ENCODE measurements around the gene LAMB3.

The LAMB3 gene

DNA sequence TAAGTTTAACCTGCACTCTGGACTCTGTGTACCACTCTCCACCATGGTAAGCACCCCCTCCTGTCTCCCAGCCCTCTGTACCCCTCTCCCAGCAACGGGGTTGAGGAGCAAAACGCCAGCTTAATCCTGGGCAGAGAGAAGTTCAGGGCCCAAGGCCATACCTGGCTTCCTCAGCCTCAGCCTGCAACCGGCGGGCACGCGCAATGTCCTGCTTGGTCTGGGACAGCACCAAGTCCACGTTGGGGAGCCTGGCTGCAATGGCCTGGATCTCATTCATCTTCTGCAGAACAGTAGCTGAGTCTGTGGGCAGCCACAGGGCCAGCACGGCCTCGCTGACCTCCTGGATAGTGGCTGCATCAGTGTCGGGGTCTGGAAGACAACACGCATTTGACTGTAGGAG is 33.9 kb downstream of the LAMB3 start:
- no peak for DNase-seq (ENCODE audit: low read depth in 3 of 3)

DNA sequence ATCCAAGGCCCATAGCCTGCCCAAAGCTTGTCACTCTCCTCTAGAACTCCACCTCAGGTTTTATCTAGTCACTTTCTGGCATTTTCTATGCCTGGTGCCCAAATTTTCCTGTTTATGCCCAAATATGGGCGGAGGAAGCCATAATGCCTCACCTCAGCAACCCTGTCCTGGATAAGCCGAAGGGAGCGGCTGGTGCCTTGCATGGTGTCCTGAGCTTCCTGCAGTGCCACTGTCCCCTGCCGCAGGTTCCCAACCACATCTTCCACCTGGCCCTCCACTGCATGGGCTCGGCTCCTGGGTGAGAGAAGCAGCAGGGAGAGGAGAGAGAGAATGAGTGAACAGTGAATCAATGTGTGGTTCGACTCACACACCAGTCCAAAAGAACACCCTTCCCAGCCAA is 34.5 kb downstream of the LAMB3 start:
- no peak for DNase-seq (ENCODE audit: low read depth in 3 of 3)

DNA sequence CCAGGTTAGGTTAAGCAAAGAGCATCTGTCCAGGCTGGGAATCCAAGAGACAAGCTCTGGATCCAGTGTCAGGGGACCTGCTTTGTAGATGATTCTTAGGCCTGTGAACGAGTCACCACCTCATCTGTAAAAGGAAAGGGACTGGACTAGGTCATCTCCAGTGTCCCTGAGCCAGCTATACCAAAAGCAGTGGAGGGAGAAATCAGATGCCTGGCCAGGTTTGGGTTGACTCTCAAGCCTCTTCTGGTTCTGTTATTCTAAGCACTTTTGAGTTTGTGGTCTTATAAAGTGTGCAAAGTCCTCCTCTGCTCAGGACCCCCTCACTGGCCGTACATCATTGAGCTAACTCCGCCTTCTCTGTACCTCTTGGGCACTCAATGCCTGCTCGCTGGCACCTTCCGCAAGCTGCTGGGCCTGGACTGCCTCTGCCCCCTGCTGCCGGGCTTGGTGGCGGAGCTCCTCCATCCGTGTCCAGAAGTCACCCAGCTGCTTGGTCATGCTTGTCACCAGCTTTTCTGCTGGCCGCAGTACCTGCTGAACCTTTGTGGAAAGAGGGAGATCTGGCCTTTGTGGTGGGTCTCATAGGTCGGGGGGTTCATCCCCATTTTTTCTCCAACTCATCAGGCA is 35.1 kb downstream of the LAMB3 start:
- DNase-seq (ENCODE audit: low read depth in 3 of 3), result no peak

DNA sequence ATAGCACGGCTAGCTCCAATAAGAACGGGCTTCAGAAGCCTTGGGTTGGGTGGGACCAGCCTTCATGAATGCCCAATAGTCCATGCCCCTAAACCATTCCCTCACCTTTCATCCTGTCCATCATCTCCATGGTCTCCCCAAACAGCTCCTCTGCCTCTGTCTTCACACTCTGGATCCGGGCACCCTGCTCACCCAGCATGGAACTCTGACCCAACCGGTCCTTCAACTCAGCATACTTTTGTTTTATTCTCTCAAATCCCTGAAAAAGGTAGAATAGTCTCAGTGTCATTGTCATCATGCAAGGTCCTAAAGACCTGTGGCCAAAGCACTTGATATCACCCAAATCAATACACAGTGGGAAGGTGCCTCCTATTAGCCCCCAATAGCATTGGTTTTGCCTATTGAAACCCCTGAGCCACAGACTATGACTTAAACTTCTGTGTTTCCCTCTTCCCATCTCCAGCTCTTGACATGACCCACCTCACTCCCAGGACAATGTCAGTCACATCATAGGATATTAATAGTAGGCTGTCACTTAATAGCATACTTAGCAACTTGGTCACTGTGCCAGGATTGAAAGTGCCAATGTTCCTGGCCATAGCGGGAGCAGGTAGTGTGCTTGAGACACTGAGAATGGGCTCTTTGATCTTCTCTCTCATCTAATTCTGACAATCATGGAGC is 35.7 kb downstream of the LAMB3 start:
- DNase-seq (ENCODE audit: low read depth in 3 of 3), result no peak

DNA sequence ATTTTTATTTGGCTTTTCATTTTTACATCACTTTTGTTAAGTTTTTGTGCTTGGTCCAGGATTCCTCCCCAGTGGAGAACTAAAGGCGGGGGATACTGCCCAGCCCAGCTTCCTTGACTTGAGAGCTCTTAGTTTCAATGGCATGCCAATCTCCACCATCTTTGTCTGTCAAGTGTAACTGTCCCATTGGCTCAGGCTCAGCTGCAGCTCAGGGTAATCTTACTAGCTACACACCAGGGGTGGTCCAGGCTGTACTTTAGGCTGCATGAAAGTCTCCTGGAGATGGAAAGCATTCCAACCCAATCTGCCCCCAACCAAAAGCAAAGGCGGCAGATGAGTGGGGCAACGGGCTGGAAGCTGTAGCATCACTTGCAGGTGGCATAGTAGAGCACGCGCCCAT is 37.3 kb downstream of the LAMB3 start:
- DNase-seq (ENCODE audit: low read depth in 3 of 3), result no peak

DNA sequence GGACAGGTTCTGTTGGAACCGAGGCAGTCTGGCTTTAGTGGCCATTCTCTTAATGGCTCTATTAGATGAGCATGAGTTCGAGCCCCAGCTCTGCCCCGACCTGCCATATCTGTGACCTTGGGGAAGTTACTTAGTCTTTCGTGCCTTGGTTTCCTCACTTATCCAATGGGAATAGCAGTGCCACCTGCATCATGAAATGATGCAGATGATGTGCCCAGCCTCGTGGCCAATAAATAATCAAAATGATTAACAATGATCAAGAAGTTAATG is 38.1 kb downstream of the LAMB3 start:
- no peak for DNase-seq (ENCODE audit: low read depth in 3 of 3)

DNA sequence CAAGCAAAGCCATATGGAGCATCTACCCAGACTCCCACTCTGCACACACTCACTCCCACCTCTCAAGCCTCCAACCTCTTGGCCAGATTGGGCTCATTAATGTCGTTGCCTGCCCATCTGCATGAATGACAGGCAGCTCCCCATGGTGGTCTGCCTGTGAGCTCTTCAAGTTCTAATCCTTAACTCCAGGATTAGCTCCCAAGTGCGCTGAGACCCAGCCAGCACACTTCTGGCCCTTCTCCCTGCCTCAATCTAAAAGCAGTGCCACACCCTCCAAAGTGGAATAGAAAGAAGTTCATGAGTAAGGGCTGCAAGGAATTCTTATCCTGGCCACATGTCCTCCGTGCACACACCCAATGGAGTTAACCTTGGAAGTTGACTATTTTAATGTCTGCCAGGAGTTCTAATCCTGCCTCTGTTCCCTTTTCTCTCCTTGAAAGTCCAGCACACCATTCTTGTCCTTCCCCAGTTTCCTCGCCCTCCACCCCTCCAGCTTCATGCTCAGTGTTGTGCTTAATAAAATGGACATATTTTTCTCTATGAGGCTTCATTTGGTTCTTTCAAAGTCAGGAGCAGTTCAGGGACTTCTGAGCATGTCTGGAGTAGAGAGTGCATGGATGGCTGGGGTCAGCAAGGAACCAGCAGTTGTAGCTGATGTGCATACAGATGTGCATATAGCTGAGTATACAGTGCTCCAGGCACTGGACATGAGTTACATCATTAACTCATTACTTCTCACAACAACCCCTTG is 38.6 kb downstream of the LAMB3 start:
- DNase-seq (ENCODE audit: low read depth in 3 of 3), result no peak

DNA sequence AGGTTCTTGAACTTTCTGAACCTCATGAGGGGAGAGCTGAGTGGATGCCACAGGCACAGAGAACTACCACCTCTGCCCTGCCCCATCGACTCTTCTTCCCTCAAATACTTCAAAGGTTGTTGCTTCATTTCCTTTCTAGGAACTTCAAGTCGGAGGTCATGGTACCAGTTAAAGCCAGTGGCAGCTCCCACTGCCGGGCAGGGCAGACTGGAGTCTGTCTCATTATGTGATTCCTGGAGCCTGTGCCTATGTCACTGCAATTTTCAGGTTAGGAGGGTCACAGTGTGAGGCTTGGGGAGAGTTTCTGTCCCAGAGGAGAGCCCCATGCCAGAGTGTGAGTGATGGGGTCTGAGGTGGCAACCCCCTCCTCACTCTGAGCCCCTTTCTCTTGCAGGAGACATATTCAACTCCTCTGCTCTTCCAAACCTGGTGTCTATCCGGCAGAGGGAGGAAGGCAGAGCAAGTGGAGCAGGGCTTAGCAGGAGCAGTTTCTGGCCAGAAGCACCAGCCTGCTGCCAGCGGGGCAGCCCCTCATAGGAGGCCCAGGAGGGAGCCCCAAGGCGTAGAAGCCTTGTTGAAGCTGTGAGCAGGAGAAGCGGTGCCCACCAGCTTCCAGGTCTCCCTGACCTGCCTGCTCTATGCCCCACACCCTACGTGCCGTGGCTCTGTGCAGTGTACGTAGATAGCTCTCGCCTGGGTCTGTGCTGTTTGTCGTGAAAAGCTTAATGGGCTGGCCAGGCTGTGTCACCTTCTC is 39.4 kb downstream of the LAMB3 start:
- DNase-seq (ENCODE audit: low read depth in 3 of 3), result no peak

DNA sequence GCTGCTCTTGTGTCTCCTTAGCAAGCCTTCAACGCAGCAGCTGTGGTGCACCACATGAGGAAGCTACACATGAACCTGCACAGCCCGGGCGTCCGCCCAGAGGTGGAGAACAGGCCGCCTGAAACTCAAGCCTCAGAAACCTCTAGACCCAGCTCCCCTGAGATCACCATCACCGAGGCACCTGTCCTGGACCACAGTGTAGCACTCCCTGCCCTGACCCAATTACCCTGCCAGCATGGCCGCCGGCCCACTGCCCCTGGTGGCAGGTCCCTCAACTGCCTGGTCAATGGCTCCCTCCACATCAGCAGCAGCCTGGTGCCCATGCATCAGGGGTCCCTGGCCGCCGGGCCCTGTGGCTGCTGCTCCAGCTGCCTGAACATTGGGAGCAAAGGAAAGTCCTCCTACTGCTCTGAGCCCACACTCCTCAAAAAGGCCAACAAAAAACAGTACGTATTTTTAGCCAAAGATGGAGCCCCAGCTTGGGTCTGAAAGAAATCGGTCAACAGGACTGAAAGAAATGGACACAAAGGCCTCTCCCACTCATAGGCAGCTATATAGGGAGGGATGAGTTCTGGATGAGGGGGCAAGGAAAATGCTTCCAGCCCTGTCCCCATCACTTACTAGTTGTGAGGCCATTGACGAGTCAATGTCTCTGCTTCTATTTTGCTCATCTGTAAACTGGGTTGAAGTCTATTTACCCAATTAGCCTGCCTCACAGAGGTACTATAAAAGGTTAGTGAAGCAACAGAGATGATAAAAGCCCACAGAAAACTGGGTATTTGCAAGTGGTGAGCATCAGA is 40.3 kb downstream of the LAMB3 start:
- no peak for DNase-seq (ENCODE audit: low read depth in 3 of 3)

DNA sequence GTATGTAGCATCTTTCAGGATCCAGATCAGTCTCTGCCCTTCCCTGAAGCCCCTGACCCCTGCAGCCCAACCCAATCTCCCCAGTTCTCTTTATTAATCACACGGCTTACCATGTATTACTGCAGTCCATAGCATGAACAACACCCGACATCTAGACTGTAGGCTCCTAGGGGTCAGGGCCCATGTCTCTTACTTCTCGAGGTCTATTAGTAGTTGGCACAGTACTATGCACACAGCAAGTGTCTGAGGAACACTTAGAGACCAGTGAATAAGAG is 41.7 kb downstream of the LAMB3 start:
- DNase-seq (ENCODE audit: low read depth in 3 of 3), result no peak

DNA sequence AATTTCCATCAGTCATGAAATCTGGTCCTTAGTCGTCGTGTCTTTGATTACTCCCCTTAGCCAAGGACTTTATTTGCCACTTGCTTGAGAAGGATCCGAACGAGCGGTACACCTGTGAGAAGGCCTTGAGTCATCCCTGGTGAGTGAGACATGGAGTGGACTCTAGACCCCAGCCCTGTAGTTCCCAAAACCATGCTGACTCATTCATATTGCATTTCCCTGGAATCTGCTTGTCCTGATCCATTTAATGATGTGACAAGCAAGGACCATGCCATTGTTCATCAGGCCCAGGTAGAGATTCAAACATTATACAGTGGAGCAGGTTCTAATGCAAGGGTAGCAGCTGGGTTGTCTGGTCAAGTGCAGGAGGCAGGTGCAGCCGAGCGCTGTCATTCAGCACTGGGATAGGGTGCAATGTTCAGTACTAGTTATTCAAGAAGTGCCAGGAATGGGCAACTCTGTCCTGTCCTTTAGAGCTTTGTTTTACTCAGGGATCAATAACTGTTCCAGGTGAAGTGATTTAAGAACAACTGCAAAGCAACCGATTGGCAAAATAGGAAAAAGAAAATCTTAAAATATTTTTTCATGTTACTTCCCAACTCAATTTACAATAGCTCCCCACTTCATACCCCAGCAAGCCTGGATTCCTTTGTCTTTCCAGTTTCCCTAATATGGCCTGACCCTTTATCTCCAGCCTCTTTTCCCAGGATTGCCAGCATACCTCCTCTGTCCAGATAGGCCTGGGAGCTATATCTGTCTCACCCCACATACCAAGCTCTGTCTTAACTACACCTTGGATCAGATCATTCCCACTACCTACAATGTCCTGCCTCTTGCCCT is 42.2 kb downstream of the LAMB3 start:
- DNase-seq (ENCODE audit: low read depth in 3 of 3), result no peak

DNA sequence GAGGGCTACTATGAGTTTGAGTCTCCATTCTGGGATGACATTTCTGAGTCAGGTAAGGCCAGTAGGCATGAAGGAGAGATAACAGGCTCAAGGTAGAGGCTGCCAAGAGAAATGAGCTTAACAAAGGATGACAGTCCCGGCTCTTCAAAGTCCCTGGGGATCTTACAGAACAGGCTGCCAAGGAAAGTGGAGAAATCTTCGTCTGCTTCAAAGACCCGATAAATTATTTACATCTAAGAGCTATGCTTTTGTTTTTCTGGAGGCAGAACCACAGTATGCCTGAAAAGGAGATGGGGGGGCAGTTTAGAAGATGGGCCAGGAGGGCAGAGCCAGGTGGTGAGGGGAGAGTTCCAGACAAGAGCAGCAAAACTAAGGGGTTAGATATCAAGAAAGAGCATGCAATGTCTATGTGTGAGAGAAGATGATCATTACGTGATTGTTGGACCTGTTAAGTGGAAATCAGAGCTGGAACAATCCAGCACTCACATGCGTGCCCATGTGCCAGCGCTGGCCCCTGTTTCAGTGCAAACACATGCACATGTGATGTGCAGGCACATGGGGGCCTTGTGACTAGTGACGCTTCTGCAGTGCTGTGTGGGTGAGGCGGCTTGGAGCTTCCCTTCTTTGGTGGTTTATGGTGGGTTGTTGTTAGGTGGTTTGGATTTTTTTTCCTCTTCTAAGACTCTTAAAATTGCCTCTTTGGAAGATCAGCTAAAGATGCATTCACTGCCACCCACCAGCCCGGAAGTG is 43.0 kb downstream of the LAMB3 start:
- DNase-seq (ENCODE audit: low read depth in 3 of 3), result no peak

DNA sequence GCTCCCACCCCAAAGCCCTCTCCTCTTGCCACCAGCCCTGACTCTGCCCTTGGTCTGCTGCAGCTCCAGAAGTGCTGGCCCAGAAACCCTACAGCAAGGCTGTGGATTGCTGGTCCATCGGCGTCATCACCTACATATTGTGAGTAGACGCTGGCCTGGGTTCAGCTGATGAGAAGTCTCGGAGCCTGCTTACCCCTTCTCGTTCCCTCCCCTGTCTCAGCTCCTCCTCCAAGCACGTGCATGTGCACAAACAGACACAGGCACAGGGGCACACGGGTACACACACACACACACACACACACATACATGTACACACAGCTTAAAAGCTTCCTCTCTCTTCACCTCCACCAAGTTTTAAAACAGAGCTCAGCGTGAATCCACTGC is 44.4 kb downstream of the LAMB3 start:
- DNase-seq (ENCODE audit: low read depth in 3 of 3), result no peak

DNA sequence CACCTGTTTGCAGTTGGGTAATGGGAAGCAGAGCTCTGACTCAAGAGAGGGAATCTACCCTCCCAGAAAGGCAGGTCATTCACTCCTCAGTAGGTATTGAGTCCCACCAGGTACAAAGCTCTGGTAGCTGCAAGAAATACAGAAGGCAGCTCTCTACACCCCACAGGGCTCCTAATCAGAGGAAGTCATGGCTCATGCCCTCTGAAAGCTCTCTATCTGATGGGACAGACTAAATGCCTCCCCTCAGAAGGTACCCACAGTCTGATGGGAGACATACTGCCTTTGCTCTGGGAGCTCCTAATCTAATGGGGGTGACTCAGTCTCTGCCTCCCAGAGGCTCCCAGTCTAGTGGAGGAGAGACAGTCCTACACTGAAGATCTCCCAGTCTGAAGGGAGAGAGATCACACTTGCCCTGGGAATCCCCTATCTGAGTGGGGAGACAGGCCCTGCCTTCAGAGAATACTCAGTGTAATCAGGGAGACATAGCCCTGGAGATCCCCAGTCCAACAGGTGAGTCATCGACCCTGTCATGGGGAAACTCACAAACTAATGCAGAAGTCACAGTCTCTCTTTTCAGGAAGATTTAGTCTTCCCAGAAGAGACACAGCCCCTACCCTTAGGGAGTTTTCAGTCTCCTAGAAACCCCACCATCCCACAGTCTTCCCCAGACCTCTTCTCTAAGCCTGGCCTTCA is 45.0 kb downstream of the LAMB3 start:
- DNase-seq (ENCODE audit: low read depth in 3 of 3), result no peak

DNA sequence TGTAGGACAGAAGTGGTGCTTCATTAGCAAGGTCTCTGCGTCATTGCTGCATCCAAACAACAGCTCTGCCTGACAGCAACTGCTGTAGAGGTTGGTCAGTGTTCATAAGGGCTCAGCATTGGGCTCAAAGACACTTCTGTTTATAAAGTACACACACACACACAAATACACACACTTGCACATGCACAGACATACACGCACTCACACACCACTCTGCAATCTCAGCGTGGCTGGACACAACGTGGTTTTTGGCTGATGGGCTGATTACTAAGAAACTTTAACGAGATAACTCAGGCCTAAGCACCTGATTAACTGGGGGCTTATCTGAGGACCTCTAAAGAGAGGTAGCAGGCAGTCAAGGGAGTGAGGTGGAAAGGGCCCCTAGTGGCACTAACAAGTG is 48.3 kb downstream of the LAMB3 start:
- DNase-seq (ENCODE audit: low read depth in 3 of 3), result no peak

DNA sequence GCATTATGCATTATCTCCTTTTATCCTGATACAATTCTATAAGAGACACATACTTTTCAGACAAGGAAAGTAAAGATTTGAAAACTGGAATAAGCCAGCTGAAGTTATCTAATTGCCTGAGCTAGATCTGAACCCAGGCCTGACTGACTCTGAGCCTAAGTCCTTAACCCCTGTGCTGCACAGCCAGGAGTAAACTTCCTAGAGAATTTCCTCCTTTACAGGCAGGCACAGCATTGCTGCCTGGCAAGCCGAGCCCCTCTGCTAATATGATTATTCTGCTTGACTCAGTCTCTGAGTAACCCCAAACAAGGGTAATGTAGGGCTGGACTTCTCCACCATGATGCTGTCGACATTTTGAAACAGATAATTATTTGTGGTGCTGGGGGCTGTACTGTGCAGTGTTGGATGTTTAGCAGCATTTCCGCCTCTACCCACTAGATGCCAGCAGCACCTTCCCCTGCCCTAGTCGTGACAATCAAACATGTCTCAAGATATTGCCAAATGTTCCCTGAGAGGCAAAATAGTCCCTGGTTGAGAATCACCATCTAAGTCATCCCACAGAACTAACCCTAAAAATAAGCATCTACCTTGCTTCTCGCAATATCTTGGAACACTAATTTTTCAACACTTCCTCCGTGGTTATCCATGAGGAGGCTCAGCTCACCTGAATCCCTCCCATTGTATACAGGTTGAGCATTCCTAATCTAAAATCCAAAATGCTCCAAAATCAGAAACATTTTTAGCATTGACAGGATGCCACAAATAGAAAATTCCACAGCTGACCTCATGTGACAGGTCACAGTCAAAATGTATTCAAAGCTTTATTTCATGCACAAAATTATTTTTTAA is 50.2 kb downstream of the LAMB3 start:
- no peak for DNase-seq (ENCODE audit: low read depth in 3 of 3)

DNA sequence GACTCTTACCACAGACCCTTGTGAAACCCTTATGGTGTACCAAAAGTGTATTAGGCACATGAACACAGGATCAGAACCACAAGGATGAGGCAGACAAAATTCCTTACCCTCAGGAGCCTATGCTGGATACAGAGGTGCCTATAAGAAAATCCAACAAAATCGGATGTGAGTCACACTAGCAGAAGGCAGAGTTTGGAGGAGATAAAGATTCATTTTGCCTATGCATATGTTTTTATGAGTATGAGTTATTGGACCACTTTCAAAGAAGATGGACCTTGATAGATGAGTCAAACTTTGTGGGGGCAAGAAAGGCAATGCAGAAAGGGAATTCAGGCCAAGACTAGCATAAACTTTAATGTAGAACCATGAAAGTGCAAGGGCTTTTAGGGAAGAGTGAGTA is 51.7 kb downstream of the LAMB3 start:
- no peak for DNase-seq (ENCODE audit: low read depth in 3 of 3)

DNA sequence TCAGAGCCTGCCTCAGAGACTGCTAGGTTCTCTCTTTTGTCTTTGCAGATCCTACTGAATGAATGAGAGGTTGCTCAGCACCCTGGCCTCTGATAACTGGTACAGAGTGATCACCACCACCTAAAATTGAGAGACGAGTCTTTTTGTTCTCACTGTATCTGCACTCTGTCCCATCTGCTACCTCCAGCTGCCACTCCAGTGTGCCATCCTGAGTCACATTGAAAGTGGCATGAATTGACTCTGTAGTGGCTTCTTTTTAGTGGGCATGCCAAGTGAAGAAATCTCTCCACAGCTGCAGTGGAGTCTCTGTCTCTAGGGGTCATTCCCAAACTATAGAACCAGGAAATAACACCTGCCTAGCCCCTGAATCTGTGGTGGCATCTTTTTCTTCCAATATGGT is 54.0 kb downstream of the LAMB3 start:
- no peak for DNase-seq (ENCODE audit: low read depth in 3 of 3)

DNA sequence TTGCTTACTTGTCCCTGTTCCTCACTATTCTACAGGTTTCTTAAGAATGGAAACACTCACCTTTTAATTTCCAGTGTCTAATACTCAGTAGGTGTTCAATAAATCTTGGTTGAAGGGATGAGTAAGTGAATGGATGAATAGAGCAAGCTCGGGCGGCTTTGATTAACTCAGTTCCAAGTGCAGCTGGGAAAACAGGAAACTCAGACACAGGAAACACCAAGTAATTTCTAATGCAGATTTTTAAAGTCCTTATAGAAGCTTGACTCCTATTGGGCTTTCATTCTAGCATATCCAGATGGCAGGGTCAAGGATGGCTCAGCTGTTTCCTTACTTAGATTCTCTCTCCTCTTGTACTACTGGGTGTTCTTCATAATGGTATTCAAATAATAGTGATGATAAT is 54.7 kb downstream of the LAMB3 start:
- DNase-seq (ENCODE audit: low read depth in 3 of 3), result no peak

Data from stimulated activated CD4-positive, alpha-beta T cell treated with anti-CD3 and anti-CD28 coated beads, TNF-alpha, amount 100 ng/mL, for 4 hours (primary cell).